GM23248 (cell line): ENCODE results near the gene ANKRD11.

Experiments used
- EZH2 ChIP-seq: fragments of 200-600 bp; sonication (generic); IDR thresholded peaks from 2 replicates; pipeline ENCODE4 v1.6.1; 2018; ENCODE audit warnings: antibody characterized with exemption, mild to moderate bottlenecking; ENCODE audit not compliant: insufficient read depth, poor library complexity, severe bottlenecking
- EZH2phosphoT487 ChIP-seq: fragments of 200-600 bp; sonication (generic); IDR thresholded peaks from 2 replicates; pipeline ENCODE4 v1.6.1; 2018; ENCODE audit warnings: antibody characterized with exemption, moderate library complexity, mild to moderate bottlenecking, low read depth; ENCODE audit not compliant: insufficient read depth

- TF ChIP-seq EZH2 (no peak), EZH2phosphoT487 (no peak)
Measured at GRCh38 chr16:89473136-89473712, 17.1 kb downstream of the ANKRD11 start.
